ENCODE measurements around the gene NOL4L.

- TF ChIP-seq CTCF (IDR thresholded peaks at IDR 0.05) = no peak
- no peak for TF ChIP-seq POLR2A (IDR thresholded peaks at IDR 0.05)
These were observed 83.4 kb downstream of the NOL4L start for GRCh38 chr20:32501709-32502108.

All from thyroid gland (tissue), 4 donors.